SK-N-SH treated with all-trans-retinoic acid at 6 μM for 48 hours (cell line): Measurements from ENCODE around the gene SNCG.
"Not testable (repeated sequence)": the region's sequence is repeated elsewhere in the genome, so short reads cannot be mapped to it uniquely, and the experiment has no call there.

Source experiments
- ATAC-seq: fragments of 200-7000 bp; cut with Tn5 transposase; 3 replicates; pipeline ENCODE4 v1.9.1; 2020; ENCODE audit warnings: mild to moderate bottlenecking, moderate library complexity
- ARNTL ChIP-seq: fragments of 450-650 bp; formaldehyde crosslinking; IDR thresholded peaks from 2 replicates; pipeline ENCODE4 v1.5.0; 2020; ENCODE audit warnings: low read depth, mild to moderate bottlenecking, moderate library complexity, borderline replicate concordance
- BACH2 ChIP-seq: fragments of 250-450 bp; sonication (Bioruptor Pico); IDR thresholded peaks from 2 replicates; pipeline ENCODE4 v1.9.0; 2021; ENCODE audit warnings: mild to moderate bottlenecking, borderline replicate concordance
- CREB5 ChIP-seq: fragments of 250-450 bp; sonication (Bioruptor Pico); IDR thresholded peaks from 2 replicates; pipeline ENCODE4 v1.5.1; 2020; ENCODE audit warnings: low read depth, mild to moderate bottlenecking, moderate library complexity
- CSDC2 ChIP-seq: fragments of 250-450 bp; sonication (Bioruptor Pico); IDR thresholded peaks from 2 replicates; pipeline ENCODE4 v1.5.0; 2020; ENCODE audit warnings: mild to moderate bottlenecking, moderate library complexity
- CSRNP3 ChIP-seq: fragments of 250-450 bp; sonication (Bioruptor Pico); IDR thresholded peaks from 2 replicates; pipeline ENCODE4 v1.5.1; 2021; ENCODE audit warnings: mild to moderate bottlenecking, moderate library complexity
- ESRRG ChIP-seq: fragments of 250-450 bp; sonication (Bioruptor Pico); IDR thresholded peaks from 2 replicates; pipeline ENCODE4 v1.6.1; 2021; ENCODE audit warnings: mild to moderate bottlenecking
- GLIS3 ChIP-seq: fragments of 250-450 bp; sonication (Bioruptor Pico); IDR thresholded peaks from 2 replicates; pipeline ENCODE4 v1.5.0; 2020; ENCODE audit warnings: mild to moderate bottlenecking, moderate library complexity
- PATZ1 ChIP-seq: fragments of 250-450 bp; sonication (Bioruptor Pico); IDR thresholded peaks from 2 replicates; pipeline ENCODE4 v1.8.0; 2020; ENCODE audit warnings: mild to moderate bottlenecking, moderate library complexity, borderline replicate concordance
- POU6F1 ChIP-seq: fragments of 250-450 bp; sonication (Bioruptor Pico); IDR thresholded peaks from 2 replicates; pipeline ENCODE4 v1.8.0; 2021; ENCODE audit warnings: low read depth, mild to moderate bottlenecking, moderate library complexity, borderline replicate concordance
- PPARA ChIP-seq: fragments of 250-450 bp; sonication (Bioruptor Pico); IDR thresholded peaks from 2 replicates; pipeline ENCODE4 v1.5.0; 2020; ENCODE audit warnings: mild to moderate bottlenecking, borderline replicate concordance
- TOX ChIP-seq: fragments of 250-450 bp; sonication (Bioruptor Pico); IDR thresholded peaks from 2 replicates; pipeline ENCODE4 v1.8.0; 2021; ENCODE audit warnings: mild to moderate bottlenecking, moderate library complexity, borderline replicate concordance
- ZFP30 ChIP-seq: fragments of 450-650 bp; formaldehyde crosslinking; IDR thresholded peaks from 2 replicates; pipeline ENCODE4 v1.5.0; 2022; ENCODE audit warnings: mild to moderate bottlenecking, moderate library complexity
- ZNF565 ChIP-seq: fragments of 450-650 bp; formaldehyde crosslinking; conservative IDR thresholded peaks from 2 replicates; pipeline ENCODE4 v1.5.0; 2020; ENCODE audit warnings: low read depth, mild to moderate bottlenecking, moderate library complexity
- ZNF8 ChIP-seq: fragments of 450-650 bp; formaldehyde crosslinking; IDR thresholded peaks from 2 replicates; pipeline ENCODE4 v1.5.0; 2020; ENCODE audit warnings: mild to moderate bottlenecking, moderate library complexity

The SNCG gene

GRCh38 chr10:86944907-86945306 is 13.5 kb upstream of the SNCG start (continued):
- no peak for TF ChIP-seq CSRNP3 (CRISPR knock-in tag)
- TF ChIP-seq CREB5: no peak
- no peak for TF ChIP-seq CSDC2 (CRISPR knock-in tag)
- TF ChIP-seq, all 23 proteins: peak for 0

GRCh38 chr10:86945361-86946212 is 12.8 kb upstream of the SNCG start:
- no peak for TF ChIP-seq PPARA (CRISPR knock-in tag)
- no peak for TF ChIP-seq ZNF8
- TF ChIP-seq PATZ1 (CRISPR knock-in tag): no peak
- TF ChIP-seq ESRRG (CRISPR knock-in tag): no peak
- TF ChIP-seq ZFP30 (CRISPR knock-in tag): no peak
- TF ChIP-seq TOX: no peak
- no peak for TF ChIP-seq ZNF565 (CRISPR knock-in tag)
- no peak for TF ChIP-seq CREB5
- no peak for TF ChIP-seq GLIS3 (CRISPR knock-in tag)
- no peak for TF ChIP-seq CSDC2 (CRISPR knock-in tag)
- ATAC-seq: peak; percentile 70

- no peak for TF ChIP-seq BACH2 (CRISPR knock-in tag)
- TF ChIP-seq ARNTL (CRISPR knock-in tag): no peak
- no peak for TF ChIP-seq POU6F1 (CRISPR knock-in tag)
- TF ChIP-seq CSRNP3 (CRISPR knock-in tag): no peak
- peak; percentile 45 for ATAC-seq
These were observed 11.9 kb upstream of the SNCG start for GRCh38 chr10:86946213-86947155.

GRCh38 chr10:86947806-86948205 is 10.6 kb upstream of the SNCG start:
- not testable (repeated sequence) for ATAC-seq
